ENCODE data around the gene USP10. TPM values are rescaled to one million over a fixed set of nuclear protein-coding genes. Genes with fewer than 3 reads are reported as not detected.
A peak's percentile ranks its signal among the peaks of the same experiment; 100 is the strongest.

Gene USP10
- total RNA-seq, 3 donors from 2014 or later = 118 to 142 (median 135) TPM

DNA sequence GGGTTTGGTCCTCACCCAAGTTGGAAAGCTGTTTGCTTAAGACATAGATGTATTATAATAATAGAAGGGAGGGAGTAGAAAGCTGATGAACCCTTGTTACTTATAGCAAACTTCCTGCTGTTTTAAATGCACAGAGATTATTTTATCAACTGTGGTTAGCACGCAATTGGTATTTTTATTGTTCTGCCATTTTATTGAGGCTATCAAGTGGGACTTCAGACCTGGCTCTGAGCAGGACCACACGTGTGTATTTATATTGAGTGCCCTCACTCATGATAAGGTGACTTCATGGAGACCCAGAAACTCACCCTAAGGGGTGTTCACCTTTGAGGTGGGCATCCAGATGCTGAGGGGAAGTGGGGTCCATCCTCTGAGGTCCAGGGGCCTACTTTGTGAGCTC is 34.4 kb upstream of the USP10 start:
- ATAC-seq = no peak
- Mint-ChIP-seq H3K4me3 (no peak overlapping the region), H3K36me3 (ENCODE audit: insufficient read depth) (peaks cover 20% of the 10 kb centered on the region), H3K27me3 (ENCODE audit: low read depth) (no peaks in the 10 kb centered on the region), H3K9me3 (no peaks in the 10 kb centered on the region), H3K4me1 (ENCODE audit: low read depth) (no peaks in the 10 kb centered on the region)
- no peak for DNase-seq

DNA sequence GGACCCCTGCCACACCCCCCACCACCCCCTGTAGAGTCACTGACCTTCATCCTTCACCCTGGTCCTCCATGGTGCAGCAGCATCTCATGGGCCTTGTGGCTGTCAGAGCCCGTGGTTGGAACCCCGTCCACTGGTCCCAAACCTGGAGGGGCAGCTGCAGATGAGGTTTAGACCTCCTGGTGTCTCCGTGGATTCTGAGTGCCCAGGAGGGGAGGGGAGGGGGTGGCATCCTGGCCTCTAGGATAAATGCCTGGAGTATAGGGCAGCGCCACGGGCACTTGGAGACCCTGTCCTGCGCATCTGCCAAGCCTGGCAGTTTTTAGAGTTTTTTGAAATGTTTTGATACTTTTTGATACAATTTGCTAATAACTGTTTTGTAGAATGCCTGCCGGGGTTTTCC is 34.0 kb upstream of the USP10 start:
- H3K9me3 Mint-ChIP-seq = no peaks in the 10 kb centered on the region
- no peaks in the 10 kb centered on the region for H3K4me1 Mint-ChIP-seq (ENCODE audit: low read depth)
- no peaks in the 10 kb centered on the region for H3K27me3 Mint-ChIP-seq (ENCODE audit: low read depth)
- DNase-seq = no peak
- peaks cover 19% of the 10 kb centered on the region for H3K36me3 Mint-ChIP-seq (ENCODE audit: insufficient read depth)
- no peak for ATAC-seq
- no peak overlapping the region for H3K4me3 Mint-ChIP-seq

DNA sequence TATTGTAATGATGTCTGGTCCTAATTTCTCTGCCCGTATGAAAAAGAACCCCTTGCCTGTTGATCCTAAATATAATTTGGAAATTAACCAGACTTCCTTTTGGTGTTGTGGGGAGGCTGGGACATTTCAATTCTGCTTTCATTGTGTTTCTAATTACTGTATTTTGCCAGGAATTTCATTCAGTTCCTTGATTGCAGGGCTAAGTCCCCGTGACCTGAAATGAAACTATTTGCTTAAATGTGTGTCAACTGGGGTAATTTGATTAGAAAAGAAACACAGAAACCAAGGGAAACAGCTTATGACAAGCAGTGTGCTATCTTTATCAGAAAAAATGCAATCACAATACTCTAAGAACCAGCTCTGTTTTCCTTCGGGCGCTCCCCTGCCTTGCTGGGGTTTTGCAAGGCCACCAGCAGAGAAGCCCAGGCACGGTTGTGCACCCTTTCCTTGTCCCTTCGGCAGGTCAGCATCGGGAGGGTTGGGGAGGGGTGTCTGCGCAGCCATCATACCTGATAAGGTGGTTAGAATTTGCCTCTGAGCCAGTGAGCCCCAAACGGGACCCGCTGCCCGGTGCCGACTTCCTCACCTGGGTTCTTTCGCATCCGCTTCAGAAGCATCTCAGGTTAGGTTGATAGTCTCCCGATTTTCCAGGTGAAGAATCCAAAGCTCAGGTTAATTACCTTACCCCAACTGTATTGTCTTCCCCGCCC is 32.0 kb upstream of the USP10 start:
- no peak overlapping the region for H3K4me3 Mint-ChIP-seq
- ATAC-seq (no peak), DNase-seq (no peak)
- H3K4me1 Mint-ChIP-seq (ENCODE audit: low read depth) = peaks cover 2% of the 10 kb centered on the region
- H3K36me3 Mint-ChIP-seq (ENCODE audit: insufficient read depth) = peaks cover 13% of the 10 kb centered on the region
- H3K27me3 Mint-ChIP-seq (ENCODE audit: low read depth) = no peaks in the 10 kb centered on the region
- no peaks in the 10 kb centered on the region for H3K9me3 Mint-ChIP-seq

DNA sequence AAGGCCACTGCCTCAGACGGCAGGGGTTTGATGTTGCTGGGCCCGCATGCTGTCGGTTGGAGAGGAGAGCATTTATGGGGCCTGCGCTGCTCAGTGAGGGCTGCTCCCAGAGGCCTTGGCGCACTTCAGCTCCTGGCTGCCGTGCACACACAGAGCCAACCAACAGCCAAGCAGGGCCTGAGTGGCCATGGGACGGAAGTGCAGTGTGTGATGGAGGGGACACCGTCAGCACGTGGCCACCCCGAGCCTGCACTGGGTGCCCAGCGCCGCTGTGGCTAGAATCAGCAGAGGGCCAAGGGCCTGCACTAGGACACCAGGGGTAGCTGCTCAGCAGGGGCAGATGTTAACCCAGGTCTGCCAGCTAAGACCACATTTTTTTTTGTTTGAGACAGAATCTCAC is 29.7 kb upstream of the USP10 start:
- no peaks in the 10 kb centered on the region for H3K27me3 Mint-ChIP-seq (ENCODE audit: low read depth)
- no peak for ATAC-seq
- no peak overlapping the region for H3K4me3 Mint-ChIP-seq
- H3K36me3 Mint-ChIP-seq (ENCODE audit: insufficient read depth) = peaks cover 2% of the 10 kb centered on the region
- DNase-seq = no peak
- peaks cover 5% of the 10 kb centered on the region for H3K4me1 Mint-ChIP-seq (ENCODE audit: low read depth)
- H3K9me3 Mint-ChIP-seq = no peaks in the 10 kb centered on the region

DNA sequence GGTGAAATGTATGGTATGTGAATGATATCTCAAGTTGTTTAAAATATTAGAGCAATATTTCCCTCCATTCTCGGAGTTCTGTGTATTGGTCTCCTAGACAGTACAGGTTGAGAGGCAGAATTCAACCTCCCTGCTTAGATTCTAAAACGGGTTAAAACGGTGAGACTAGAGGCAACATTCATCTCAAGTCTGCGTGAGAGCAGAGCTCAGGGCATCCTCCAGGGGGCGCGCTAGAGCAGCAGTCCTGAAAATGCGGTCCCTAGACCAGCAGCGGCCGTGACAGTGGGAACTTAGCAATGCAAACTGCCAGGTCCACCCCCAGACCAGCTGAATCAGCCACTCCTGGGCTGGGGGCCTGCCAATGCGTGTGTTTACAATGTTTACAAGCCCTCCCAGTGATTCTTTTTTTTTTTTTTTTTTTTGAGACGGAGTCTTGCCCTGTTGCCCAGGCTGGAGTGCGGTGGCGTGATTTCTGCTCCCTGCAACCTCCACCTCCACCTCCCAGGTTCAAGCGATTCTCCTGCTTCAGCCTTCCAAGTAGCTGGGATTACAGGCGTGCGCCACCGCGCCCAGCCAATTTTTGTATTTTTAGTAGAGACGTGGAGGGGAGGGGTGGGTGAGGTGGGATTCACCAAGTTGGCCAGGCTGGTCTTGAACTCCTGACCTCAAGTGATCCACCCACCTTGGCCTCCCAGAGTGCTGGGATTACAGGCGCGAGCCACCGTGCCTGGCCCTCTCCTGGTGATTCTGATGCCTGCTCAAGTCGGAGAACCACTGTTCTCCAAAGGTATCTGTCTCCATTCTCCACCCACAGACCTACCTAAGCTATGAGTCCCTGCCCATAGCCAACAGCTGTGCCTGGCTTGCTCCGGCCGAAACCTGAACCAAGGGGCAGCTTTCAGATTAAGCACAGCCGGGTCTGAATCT is 27.3 kb upstream of the USP10 start:
- Mint-ChIP-seq H3K4me1 (ENCODE audit: low read depth) (peaks cover 5% of the 10 kb centered on the region), H3K4me3 (no peak overlapping the region), H3K27me3 (ENCODE audit: low read depth) (no peaks in the 10 kb centered on the region), H3K36me3 (ENCODE audit: insufficient read depth) (peaks cover under 1% of the 10 kb centered on the region), H3K9me3 (no peaks in the 10 kb centered on the region)
- peak; percentile 89 to 94 for ATAC-seq
- DNase-seq = peak; percentile 86

DNA sequence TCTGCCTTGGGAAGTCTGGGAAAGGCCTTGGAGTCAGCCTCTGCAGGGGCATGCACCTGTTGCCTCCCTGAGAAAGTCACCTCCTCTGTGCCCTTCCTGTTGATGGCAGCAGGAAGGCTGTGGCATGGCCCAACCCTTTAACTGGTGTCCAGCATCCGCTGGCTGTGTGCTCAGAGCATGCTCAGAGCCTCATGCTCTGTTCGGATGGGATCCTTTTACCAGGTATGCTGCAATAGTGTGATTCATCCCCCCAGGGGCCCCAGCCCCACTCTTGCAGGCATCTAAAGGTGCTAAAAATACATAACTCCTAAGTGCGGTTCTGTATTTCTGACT is 26.6 kb upstream of the USP10 start:
- no peak for DNase-seq
- Mint-ChIP-seq H3K36me3 (ENCODE audit: insufficient read depth) (no peaks in the 10 kb centered on the region), H3K27me3 (ENCODE audit: low read depth) (peaks cover 3% of the 10 kb centered on the region), H3K4me1 (ENCODE audit: low read depth) (peaks cover 5% of the 10 kb centered on the region), H3K4me3 (no peak overlapping the region), H3K9me3 (no peaks in the 10 kb centered on the region)
- ATAC-seq = no peak

DNA sequence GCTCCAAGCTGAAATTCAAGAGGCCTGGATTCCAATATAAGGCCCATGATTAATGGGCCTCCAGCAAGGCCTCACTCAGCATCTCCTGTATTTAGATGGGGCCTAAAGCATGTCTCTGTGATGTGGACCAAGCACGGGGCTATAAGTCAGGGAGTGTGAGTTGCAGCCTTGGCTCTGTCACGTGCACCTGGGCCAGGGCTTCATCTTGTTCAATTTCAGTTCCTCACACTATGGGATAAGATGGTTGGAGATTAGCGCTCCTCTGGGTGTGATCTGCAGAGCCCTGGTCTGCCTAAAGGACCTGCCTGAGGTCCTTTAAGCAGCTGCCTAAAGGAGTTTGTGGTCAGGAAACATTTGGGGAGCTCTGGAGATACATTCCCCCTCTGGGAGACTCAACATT is 26.2 kb upstream of the USP10 start:
- no peak for ATAC-seq
- no peaks in the 10 kb centered on the region for H3K9me3 Mint-ChIP-seq
- DNase-seq = no peak
- no peaks in the 10 kb centered on the region for H3K36me3 Mint-ChIP-seq (ENCODE audit: insufficient read depth)
- H3K4me1 Mint-ChIP-seq (ENCODE audit: low read depth) = peaks cover 5% of the 10 kb centered on the region
- no peak overlapping the region for H3K4me3 Mint-ChIP-seq
- peaks cover 4% of the 10 kb centered on the region for H3K27me3 Mint-ChIP-seq (ENCODE audit: low read depth)

GRCh38 chr16:84675423-84675822 is 24.4 kb upstream of the USP10 start:
- Mint-ChIP-seq H3K4me1 (ENCODE audit: low read depth) (peaks cover 5% of the 10 kb centered on the region), H3K4me3 (no peak overlapping the region), H3K9me3 (no peaks in the 10 kb centered on the region), H3K36me3 (ENCODE audit: insufficient read depth) (no peaks in the 10 kb centered on the region), H3K27me3 (ENCODE audit: low read depth) (peaks cover 7% of the 10 kb centered on the region)
- ATAC-seq (no peak), DNase-seq (no peak)

DNA sequence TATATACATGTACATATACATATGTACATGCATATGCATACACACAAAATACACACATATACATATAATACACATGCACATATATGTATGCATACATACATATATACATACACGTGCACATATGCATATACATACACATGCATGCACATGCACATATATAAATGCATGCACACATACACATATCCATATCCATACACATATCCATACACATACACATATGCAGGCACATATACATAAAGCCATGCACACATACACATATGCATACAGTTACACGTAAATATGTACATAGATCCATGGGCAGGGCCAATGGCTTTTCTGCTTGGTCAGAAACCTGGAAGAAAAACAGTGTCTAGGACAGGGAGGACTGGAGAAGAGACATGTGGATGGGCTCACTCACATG is 23.9 kb upstream of the USP10 start:
- Mint-ChIP-seq H3K4me3 (no peak overlapping the region), H3K4me1 (ENCODE audit: low read depth) (peaks cover 5% of the 10 kb centered on the region), H3K9me3 (no peaks in the 10 kb centered on the region), H3K27me3 (ENCODE audit: low read depth) (peaks cover 7% of the 10 kb centered on the region), H3K36me3 (ENCODE audit: insufficient read depth) (no peaks in the 10 kb centered on the region)
- ATAC-seq (no peak), DNase-seq (no peak)

DNA sequence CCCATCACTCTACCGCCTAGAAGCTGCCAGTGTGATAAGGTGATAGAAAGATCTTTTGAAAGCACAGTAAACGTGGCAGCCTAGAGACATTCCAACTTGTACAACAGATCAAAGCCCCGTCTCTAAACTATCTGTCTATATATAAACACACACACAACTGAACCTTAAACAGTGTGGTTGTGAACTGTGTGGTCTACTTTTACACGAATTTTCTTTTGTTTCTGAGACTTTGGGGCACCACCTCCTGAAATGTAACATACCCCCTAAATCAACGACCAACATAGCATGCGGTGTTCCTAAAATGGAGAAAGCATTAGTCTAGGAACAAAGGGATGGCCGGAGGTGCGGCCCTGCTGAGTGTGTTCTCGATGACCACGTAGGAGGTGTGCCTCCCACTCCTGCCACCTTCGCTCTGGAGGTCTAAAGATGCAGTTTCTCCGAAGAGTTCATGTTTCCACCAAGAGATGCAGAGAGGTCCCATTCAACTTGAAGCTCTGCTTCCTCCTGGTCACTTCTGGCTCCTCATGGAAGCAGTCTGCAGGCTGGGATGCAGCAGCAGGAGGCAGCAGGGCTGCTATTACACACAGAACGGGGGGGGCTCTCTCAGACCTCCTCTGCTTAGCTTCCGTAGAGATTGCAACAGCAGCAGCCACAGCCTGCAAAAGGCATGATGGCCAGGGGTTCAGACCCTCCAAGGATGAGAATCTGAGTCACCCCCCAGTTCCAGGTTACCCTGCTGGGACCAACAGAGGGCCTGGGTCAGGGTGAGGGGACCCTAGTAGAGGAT is 22.6 kb upstream of the USP10 start:
- no peak overlapping the region for H3K4me3 Mint-ChIP-seq
- ATAC-seq = no peak
- no peaks in the 10 kb centered on the region for H3K9me3 Mint-ChIP-seq
- DNase-seq = no peak
- H3K36me3 Mint-ChIP-seq (ENCODE audit: insufficient read depth) = no peaks in the 10 kb centered on the region
- peaks cover 7% of the 10 kb centered on the region for H3K27me3 Mint-ChIP-seq (ENCODE audit: low read depth)
- peaks cover 5% of the 10 kb centered on the region for H3K4me1 Mint-ChIP-seq (ENCODE audit: low read depth)

DNA sequence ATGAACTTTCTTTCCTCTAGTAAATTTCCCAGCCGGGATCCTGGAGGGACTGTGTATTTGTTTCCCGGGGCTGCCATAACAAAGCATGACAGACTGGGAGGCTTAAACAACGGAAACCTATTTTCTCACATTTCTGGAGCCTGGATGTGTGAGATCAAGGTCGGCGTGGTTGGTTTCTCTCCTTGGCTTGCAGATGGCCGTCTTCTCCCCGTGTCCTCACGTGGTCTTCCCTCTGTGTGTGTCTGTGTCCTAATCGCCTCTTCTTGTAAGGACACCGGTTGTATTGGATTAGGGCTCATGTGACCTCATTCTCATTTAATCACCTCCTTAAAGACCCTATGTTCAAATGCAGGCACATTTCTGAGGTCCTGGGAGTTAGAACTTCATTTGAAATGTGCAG is 22.0 kb upstream of the USP10 start:
- H3K27me3 Mint-ChIP-seq (ENCODE audit: low read depth) = peaks cover 7% of the 10 kb centered on the region
- DNase-seq = no peak
- no peak for ATAC-seq
- peaks cover 3% of the 10 kb centered on the region for H3K4me1 Mint-ChIP-seq (ENCODE audit: low read depth)
- no peaks in the 10 kb centered on the region for H3K9me3 Mint-ChIP-seq
- no peak overlapping the region for H3K4me3 Mint-ChIP-seq
- H3K36me3 Mint-ChIP-seq (ENCODE audit: insufficient read depth) = no peaks in the 10 kb centered on the region

- peaks cover 8% of the 10 kb centered on the region for H3K27me3 Mint-ChIP-seq (ENCODE audit: low read depth)
- DNase-seq (no peak), ATAC-seq (no peak)
- no peaks in the 10 kb centered on the region for H3K4me1 Mint-ChIP-seq (ENCODE audit: low read depth)
- no peaks in the 10 kb centered on the region for H3K9me3 Mint-ChIP-seq
- no peaks in the 10 kb centered on the region for H3K36me3 Mint-ChIP-seq (ENCODE audit: insufficient read depth)
- no peak overlapping the region for H3K4me3 Mint-ChIP-seq
These were observed 21.3 kb upstream of the USP10 start for GRCh38 chr16:84678541-84678940.

DNA sequence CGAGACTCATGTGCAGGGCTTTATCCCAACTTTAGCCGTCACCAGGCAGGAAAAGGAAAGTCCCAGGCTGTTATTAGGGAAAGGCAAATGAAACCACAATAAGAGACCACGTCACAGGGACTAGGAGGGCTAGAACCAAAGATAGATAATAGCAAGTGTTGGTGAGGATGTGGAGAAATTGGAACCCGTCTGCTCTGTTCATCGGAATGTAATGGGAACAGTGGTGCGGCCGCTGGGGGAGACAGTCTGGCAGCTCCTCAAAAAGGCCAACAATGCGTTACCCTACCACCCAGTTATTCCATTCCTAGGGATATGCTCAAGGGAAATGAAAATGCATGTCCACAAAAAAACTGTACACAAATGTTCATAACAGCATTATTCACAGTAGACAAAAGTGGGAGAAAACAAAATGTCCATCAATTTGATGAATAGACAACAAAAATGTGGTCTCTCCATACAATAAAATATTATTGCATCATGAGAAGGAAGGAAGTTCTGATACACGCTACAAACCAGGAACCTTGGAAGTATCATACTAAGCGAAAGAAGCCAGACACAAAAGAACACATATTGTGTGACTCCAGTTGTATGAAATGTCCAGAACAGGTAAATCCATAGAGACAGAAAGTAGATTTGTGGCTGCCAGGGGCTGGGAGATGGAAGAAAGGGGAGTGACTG is 19.5 kb upstream of the USP10 start:
- Mint-ChIP-seq H3K36me3 (ENCODE audit: insufficient read depth) (no peaks in the 10 kb centered on the region), H3K4me1 (ENCODE audit: low read depth) (no peaks in the 10 kb centered on the region), H3K9me3 (no peaks in the 10 kb centered on the region), H3K27me3 (ENCODE audit: low read depth) (peaks cover 14% of the 10 kb centered on the region), H3K4me3 (no peak overlapping the region)
- ATAC-seq (no peak), DNase-seq (no peak)

All from activated T-cell treated with anti-CD3 and anti-CD28 coated beads, Interleukin-2, amount 50 U/mL, for 4 hours (primary cell).